ENCODE data around the gene BTNL9. TPM values are rescaled to one million over a fixed set of nuclear protein-coding genes. Genes with fewer than 3 reads are reported as not detected.

The BTNL9 gene
- total RNA-seq, 4 donors from 2014 or later: 69.2 to 579 (median 129) TPM

DNA sequence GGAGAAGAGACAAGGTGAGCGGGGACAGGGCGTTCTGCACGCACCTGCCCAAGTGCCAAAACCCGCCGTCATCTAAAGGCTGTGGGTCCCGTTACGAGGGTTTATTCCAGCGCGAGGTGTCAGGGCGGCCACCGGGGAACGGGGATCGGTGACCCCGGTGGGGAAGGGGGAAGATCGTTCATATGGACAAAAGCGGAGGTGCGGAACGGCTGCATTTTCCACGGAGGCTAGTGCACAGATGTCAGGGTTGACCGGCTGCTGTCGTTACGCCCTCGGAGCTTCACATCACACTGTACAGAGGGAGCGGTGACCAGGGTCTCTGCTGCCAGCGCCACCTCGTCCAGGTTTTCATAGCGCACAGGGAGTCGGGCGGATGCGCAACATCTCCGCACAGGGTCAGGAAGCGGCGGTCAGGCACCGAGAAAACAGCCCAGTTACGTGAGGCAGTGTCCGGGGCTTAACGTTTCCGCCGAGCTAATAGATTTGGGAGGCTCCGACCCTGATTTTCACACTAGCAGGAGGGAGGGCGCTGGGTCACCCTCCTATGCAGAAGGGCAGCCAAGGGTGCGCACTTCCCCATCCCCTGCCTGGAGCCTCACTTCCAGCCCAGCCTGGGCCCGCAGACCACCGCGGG, 13.5 kb downstream of the BTNL9 start:
- TF ChIP-seq, protein P1, sequence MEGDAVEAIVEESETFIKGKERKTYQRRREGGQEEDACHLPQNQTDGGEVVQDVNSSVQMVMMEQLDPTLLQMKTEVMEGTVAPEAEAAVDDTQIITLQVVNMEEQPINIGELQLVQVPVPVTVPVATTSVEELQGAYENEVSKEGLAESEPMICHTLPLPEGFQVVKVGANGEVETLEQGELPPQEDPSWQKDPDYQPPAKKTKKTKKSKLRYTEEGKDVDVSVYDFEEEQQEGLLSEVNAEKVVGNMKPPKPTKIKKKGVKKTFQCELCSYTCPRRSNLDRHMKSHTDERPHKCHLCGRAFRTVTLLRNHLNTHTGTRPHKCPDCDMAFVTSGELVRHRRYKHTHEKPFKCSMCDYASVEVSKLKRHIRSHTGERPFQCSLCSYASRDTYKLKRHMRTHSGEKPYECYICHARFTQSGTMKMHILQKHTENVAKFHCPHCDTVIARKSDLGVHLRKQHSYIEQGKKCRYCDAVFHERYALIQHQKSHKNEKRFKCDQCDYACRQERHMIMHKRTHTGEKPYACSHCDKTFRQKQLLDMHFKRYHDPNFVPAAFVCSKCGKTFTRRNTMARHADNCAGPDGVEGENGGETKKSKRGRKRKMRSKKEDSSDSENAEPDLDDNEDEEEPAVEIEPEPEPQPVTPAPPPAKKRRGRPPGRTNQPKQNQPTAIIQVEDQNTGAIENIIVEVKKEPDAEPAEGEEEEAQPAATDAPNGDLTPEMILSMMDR (IDR thresholded peaks at IDR 0.05; ENCODE audit: low read depth): no peak

DNA sequence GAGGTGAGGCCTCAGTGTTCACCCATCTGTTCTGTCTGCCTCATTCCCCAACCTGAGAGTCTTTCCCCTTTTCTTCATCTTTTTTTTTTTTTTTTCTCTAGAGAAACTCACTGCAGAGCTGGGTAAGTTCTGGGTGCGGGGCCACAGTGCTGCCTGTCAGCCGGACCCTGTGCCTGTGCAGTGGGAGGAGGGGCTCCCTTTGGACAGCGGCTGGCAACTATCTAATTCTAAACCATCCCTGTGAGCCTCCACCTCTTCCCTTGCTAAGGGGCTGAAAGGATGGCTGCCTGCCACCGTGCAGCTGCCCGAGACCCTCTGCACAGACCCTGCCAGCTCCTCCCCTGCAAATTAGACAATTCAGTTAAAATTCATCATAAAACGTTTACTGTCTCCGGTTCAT, 14.1 kb downstream of the BTNL9 start:
- TF ChIP-seq, protein P1 (IDR thresholded peaks at IDR 0.05; ENCODE audit: low read depth): no peak

DNA sequence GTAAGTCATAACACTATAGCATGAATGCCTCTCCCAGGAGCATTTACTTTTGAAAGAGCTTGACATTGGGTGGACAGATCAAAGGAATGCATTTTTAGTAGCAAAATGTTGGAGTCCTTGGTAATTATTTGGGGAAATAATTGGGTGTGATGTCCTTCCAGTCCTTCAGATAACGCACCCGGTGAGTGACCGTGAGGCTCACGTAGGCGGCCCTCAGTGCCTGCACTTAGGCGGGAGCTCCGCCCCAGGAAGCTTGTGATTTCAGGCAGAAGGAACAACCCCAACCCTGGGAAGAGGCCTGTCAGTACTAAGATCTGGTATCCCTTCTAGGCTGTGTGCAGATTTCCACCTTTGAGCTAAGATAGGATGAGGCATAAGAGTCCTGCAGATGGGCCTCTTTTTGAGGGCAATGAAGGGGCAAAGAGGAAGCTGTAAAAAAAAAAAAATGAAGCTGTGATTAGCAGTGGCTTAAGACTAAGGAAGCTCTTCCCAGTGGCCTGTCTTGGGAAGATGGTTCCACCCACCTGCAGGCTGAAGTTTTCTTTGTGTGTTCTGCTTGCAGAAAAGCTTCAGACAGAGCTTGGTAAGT, 14.9 kb downstream of the BTNL9 start:
- TF ChIP-seq, protein P1 (IDR thresholded peaks at IDR 0.05; ENCODE audit: low read depth): no peak

DNA sequence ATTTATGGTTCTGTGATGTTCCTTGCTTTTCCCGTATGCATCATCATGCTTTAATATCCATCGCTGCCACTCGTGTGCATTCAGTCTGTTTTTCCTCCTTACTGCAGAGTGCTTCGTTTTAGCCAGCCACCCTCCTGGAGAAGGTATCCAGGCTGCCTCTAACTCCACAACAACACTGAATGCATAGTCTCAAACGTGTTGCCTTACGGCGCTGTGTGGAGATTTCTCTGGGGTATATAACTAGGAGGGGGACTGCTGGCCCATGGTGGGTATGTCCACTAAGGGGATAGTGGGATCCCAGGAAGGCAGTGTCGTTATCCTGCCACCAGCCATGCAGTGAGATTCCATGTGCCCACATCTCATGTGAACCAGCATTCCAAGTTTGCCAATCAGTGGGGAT, 16.4 kb downstream of the BTNL9 start:
- TF ChIP-seq, protein P1 (IDR thresholded peaks at IDR 0.05; ENCODE audit: low read depth): no peak

DNA sequence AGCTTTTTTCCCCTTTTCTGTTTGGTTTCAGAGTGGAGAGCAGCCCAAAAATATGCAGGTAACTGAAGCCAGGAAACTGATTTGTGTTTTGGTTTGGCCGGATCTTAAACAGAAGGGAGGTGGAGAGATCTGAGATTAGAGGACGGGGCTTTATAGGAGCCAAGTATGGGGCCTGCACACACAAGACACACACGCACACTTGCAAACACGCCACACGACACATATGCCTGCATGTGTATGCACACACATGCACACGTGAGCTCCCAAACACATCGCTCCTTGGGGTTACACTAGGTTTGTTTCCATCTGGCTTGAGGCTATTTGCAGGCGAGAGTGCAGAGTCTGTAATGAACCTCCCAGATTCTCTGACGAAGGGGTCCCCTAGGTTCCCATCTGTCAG, 18.3 kb downstream of the BTNL9 start:
- TF ChIP-seq, protein P1 (IDR thresholded peaks at IDR 0.05; ENCODE audit: low read depth): no peak

DNA sequence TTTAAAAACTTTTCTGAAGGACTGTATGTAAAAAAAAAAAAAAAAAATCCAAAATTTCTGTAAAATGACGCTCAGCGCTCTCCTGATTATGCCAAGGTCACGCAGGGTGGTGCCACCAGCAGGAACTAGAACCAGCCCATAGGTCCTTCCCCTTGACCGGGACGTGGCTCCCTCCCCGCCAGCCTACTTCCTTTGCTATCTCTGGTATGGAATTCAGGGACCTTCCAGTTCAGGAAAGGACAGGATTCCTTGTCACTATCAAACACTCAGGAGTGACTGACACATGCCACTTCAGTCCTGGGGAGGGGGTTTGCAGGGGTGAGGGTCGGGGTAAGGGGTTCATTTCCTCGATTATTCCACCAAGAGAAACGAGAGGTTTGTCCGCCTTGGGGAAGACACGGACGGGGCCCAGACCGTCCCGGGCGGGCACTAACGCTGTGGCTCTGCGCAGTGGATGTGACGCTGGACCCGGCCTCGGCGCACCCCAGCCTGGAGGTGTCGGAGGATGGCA, 18.8 kb downstream of the BTNL9 start:
- TF ChIP-seq, protein P1 (IDR thresholded peaks at IDR 0.05; ENCODE audit: low read depth): no peak

DNA sequence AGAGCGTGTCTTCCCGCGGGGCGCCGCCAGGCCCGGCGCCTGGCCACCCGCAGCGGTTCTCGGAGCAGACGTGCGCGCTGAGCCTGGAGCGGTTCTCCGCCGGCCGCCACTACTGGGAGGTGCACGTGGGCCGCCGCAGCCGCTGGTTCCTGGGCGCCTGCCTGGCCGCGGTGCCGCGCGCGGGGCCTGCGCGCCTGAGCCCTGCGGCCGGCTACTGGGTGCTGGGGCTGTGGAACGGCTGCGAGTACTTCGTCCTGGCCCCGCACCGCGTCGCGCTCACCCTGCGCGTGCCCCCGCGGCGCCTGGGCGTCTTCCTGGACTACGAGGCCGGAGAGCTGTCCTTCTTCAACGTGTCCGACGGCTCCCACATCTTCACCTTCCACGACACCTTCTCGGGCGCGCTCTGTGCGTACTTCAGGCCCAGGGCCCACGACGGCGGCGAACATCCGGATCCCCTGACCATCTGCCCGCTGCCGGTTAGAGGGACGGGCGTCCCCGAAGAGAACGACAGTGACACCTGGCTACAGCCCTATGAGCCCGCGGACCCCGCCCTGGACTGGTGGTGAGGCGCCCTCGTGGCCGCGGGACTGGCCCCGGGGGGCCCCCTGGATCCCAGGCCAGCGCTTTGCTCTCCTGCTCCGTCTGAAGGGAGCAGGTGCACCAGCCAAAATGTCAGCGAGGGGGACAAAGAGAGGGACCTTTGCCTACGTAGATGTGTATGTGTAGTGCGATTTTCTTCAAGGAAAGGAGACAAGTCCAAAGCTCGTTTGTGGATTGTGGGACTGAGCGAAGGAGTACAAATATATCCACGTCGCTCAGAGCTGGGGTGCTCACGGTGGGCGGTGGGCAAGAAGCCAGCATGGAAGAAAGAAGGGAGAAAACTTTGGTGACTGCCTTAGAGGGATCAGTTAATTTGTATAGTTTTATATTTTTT, 19.5 kb downstream of the BTNL9 start:
- TF ChIP-seq, protein P1 (IDR thresholded peaks at IDR 0.05; ENCODE audit: low read depth): no peak

All from subcutaneous adipose tissue (tissue), 4 donors.